Gastroesophageal sphincter (tissue), 4 donors: ENCODE data around the gene DYNC1I1. TPM values are rescaled to one million over a fixed set of nuclear protein-coding genes. Genes with fewer than 3 reads are reported as not detected.

ENCODE experiments used
- ATAC-seq: fragments of 150-250 bp; one replicate; pipeline ENCODE4 v1.9.1; 2016; ENCODE audit warnings: mild to moderate bottlenecking, moderate library complexity
- H3K27ac ChIP-seq, 4 donors: fragments of 200-600 bp; sonication (generic) in 3 of 4; 1 replicate in 3 of 4; 2 replicates in 1 of 4; pipeline ENCODE4 v1.5.1; 2016 to 2019
- H3K27me3 ChIP-seq: fragments of 200-600 bp; sonication (generic); one replicate; pipeline ENCODE4 v1.5.1; 2019
- H3K36me3 ChIP-seq, 2 donors: fragments of 200-600 bp; sonication (generic); one replicate each; pipeline ENCODE4 v1.5.1; 2019; ENCODE audit warnings: control low read depth in 1 of 2
- H3K4me1 ChIP-seq, 3 donors: fragments of 200-600 bp; sonication (generic); 1 replicate in 2 of 3; 2 replicates in 1 of 3; pipeline ENCODE4 v1.5.1; 2016 to 2019; ENCODE audit warnings: control low read depth in 2 of 3
- H3K4me3 ChIP-seq, 2 donors: fragments of 200-600 bp; sonication (generic); one replicate each; pipeline ENCODE4 v1.5.1; 2019; ENCODE audit warnings: mild to moderate bottlenecking in 1 of 2, moderate library complexity in 1 of 2
- H3K9me3 ChIP-seq, 3 donors: fragments of 200-600 bp; sonication (generic); one replicate each; pipeline ENCODE4 v1.5.1; 2017 to 2019; ENCODE audit warnings: control low read depth in 2 of 3
- CTCF ChIP-seq, 4 experiments: fragments of 200-600 bp in 2 of 4; fragments of 450-650 bp in 2 of 4; sonication (generic) in 1 of 4; IDR thresholded peaks; one replicate each; pipeline ENCODE4 v1.5.1; 2017 to 2019; ENCODE audit warnings: antibody characterized with exemption in 4 of 4, mild to moderate bottlenecking in 2 of 4, moderate library complexity in 2 of 4
- EP300 ChIP-seq: sonication (generic); formaldehyde crosslinking; IDR thresholded peaks from one replicate; pipeline ENCODE4 v1.6.1; 2017; ENCODE audit warnings: antibody characterized with exemption, mild to moderate bottlenecking
- POLR2A ChIP-seq, 2 donors: fragments of 450-650 bp; IDR thresholded peaks; one replicate each; pipeline ENCODE4 v1.6.1; 2017; ENCODE audit warnings: antibody characterized with exemption in 2 of 2, mild to moderate bottlenecking in 2 of 2, moderate library complexity in 1 of 2
- POLR2AphosphoS5 ChIP-seq: sonication (generic); formaldehyde crosslinking; IDR thresholded peaks from one replicate; pipeline ENCODE4 v1.6.1; 2017; ENCODE audit warnings: antibody characterized with exemption
- WGBS, 2 donors: methylation state at CpG; one replicate each; pipeline ENCODE4 v1.1.5; 2018; ENCODE audit warnings: low coverage in 1 of 2; 5-methylcytosine and 5-hydroxymethylcytosine counted together
- total RNA-seq, 4 donors: library from RNA; depleted of rRNA; stranded (reverse); fragments of >200 nt; gene quantifications; one replicate each; pipeline ENCODE4 v1.1.0, GENCODE V29; 2016

DYNC1I1 gene
- total RNA-seq, 4 donors from 2014 or later: 7.6 to 23.8 (median 18.2) TPM

- ATAC-seq: no peak
- 73 to 81% methylated on average over 8 of the region's 8 CpGs for WGBS, 2 donors
Observed at GRCh38 chr7:95951997-95952795, 179.8 kb downstream of the DYNC1I1 start.

DNA sequence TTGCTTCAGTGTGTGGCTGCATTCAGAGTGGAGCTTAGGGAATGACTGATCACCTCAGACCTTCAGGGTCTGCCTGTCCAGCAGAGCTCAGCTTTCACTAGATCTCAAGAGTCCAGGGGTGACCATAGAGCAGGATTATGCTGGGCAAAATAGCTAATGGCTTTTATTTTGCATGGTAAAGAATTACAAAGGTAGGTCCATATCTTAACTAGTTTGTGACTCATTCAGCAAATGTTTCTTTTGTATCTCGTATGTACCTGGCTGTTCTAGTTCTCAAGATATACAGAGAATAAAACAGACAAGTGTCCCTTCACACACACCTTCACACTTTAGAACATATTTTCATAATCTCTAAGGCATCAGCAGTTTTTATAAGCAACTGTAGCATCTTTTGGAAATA is 180.5 kb downstream of the DYNC1I1 start:
- no peaks in the 10 kb centered on the region for H3K27me3 ChIP-seq
- ATAC-seq: no peak
- WGBS, 2 donors: 38 to 42% methylated on average over 1 of the region's 1 CpG
- no peak for TF ChIP-seq CTCF (IDR thresholded peaks at IDR 0.05)
- no peak for TF ChIP-seq POLR2A (IDR thresholded peaks at IDR 0.05)
- no peaks in the 10 kb centered on the region for H3K36me3 ChIP-seq
- H3K27ac ChIP-seq: no peak overlapping the region
- H3K4me3 ChIP-seq: no peak overlapping the region
- H3K9me3 ChIP-seq: no peaks in the 10 kb centered on the region
- H3K4me1 ChIP-seq: no peaks in the 10 kb centered on the region

More at GRCh38 chr7:95951997-95952795, 179.8 kb downstream of the DYNC1I1 start:
- TF ChIP-seq EP300: no peak
- no peak for TF ChIP-seq POLR2A (IDR thresholded peaks at IDR 0.05)
- no peak for TF ChIP-seq POLR2AphosphoS5
- no peak for TF ChIP-seq CTCF (IDR thresholded peaks at IDR 0.05)
- no peak overlapping the region for H3K27ac ChIP-seq
- no peaks in the 10 kb centered on the region for H3K9me3 ChIP-seq
- H3K27me3 ChIP-seq: no peaks in the 10 kb centered on the region
- H3K4me1 ChIP-seq: no peaks in the 10 kb centered on the region
- H3K36me3 ChIP-seq: no peaks in the 10 kb centered on the region
- no peak overlapping the region for H3K4me3 ChIP-seq

GRCh38 chr7:95955748-95956147 is 183.4 kb downstream of the DYNC1I1 start:
- Histone ChIP-seq H3K36me3 (no peaks in the 10 kb centered on the region), H3K9me3 (no peaks in the 10 kb centered on the region), H3K4me1 (no peaks in the 10 kb centered on the region), H3K27ac (no peak overlapping the region), H3K27me3 (no peaks in the 10 kb centered on the region), H3K4me3 (no peak overlapping the region)
- ATAC-seq: no peak
- no peak for TF ChIP-seq POLR2AphosphoS5
- TF ChIP-seq CTCF (IDR thresholded peaks at IDR 0.05): no peak
- no peak for TF ChIP-seq POLR2A (IDR thresholded peaks at IDR 0.05)
- no peak for TF ChIP-seq EP300

- 55 to 60% methylated on average over 1 to 2 of the region's 3 CpGs for WGBS, 2 donors
Observed at GRCh38 chr7:95957510-95957909, 185.2 kb downstream of the DYNC1I1 start.

More at GRCh38 chr7:95957510-95957909, 185.2 kb downstream of the DYNC1I1 start:
- no peak for ATAC-seq
- no peaks in the 10 kb centered on the region for H3K27me3 ChIP-seq
- no peaks in the 10 kb centered on the region for H3K36me3 ChIP-seq
- TF ChIP-seq POLR2A (IDR thresholded peaks at IDR 0.05) (no peak), CTCF (IDR thresholded peaks at IDR 0.05) (no peak), POLR2AphosphoS5 (no peak), EP300 (no peak)
- no peak overlapping the region for H3K27ac ChIP-seq
- no peaks in the 10 kb centered on the region for H3K4me1 ChIP-seq
- H3K9me3 ChIP-seq: no peaks in the 10 kb centered on the region
- H3K4me3 ChIP-seq: no peak overlapping the region
